IgD-negative memory B cell (primary cell): ENCODE data around the gene GADD45A. TPM values are rescaled to one million over a fixed set of nuclear protein-coding genes. Genes with fewer than 3 reads are reported as not detected.

Source experiments
- H3K27ac Mint-ChIP-seq, 3 donors: one replicate each; pipeline ENCODE4 v1.8.0; 2020 to 2022; ENCODE audit warnings: mild to moderate bottlenecking in 3 of 3, mixed read lengths in 3 of 3, moderate library complexity in 1 of 3
- H3K27me3 Mint-ChIP-seq: one replicate; pipeline ENCODE4 v1.8.0; 2021; ENCODE audit warnings: mixed read lengths
- H3K36me3 Mint-ChIP-seq: one replicate; pipeline ENCODE4 v1.8.0; 2020; ENCODE audit warnings: mild to moderate bottlenecking, mixed read lengths
- H3K4me1 Mint-ChIP-seq, 3 donors: one replicate each; pipeline ENCODE4 v1.8.0; 2020 to 2022; ENCODE audit warnings: mixed read lengths in 3 of 3, mild to moderate bottlenecking in 1 of 3
- H3K4me3 Mint-ChIP-seq, 4 donors: one replicate each; pipeline ENCODE4 v1.8.0; 2020 to 2022; ENCODE audit warnings: mild to moderate bottlenecking in 4 of 4, mixed read lengths in 4 of 4, moderate library complexity in 3 of 4
- H3K9me3 Mint-ChIP-seq, 3 donors: one replicate each; pipeline ENCODE4 v1.8.0; 2020 to 2021; ENCODE audit warnings: mixed read lengths in 3 of 3, mild to moderate bottlenecking in 1 of 3
- polyA plus RNA-seq: library from polyadenylated mRNA; unstranded; fragments of 300-500 nt; fragmentation: Illumina TruSeq; gene quantifications from one replicate; pipeline ENCODE4 v1.2.3, GENCODE V29; 2021

GADD45A gene
- polyA plus RNA-seq: 21.0 TPM

GRCh38 chr1:67685067-67685557, at the start of gene GADD45A:
Gene GADD45A (plus strand): TSS chr1:67685201. CDS start chr1:67685495, 294 bp downstream.
- H3K27ac Mint-ChIP-seq: peak within 1 kb of the TSS; percentile 48 to 97 (median 87)
- peaks cover 4% of the 10 kb centered on the region for H3K36me3 Mint-ChIP-seq
- H3K27me3 Mint-ChIP-seq: no peaks in the 10 kb centered on the region
- peaks cover 23 to 31% (median 26%) of the 10 kb centered on the region in 3 donors for H3K4me1 Mint-ChIP-seq
- no peaks in the 10 kb centered on the region for H3K9me3 Mint-ChIP-seq
- H3K4me3 Mint-ChIP-seq: peak within 1 kb of the TSS; percentile 97 to 99 (median 98)

- peak overlapping the region in 1 of 3 donors; percentile 62 for H3K27ac Mint-ChIP-seq
- H3K4me1 Mint-ChIP-seq: peaks cover 3 to 12% (median 10%) of the 10 kb centered on the region in 3 donors
- H3K27me3 Mint-ChIP-seq: peaks cover 4% of the 10 kb centered on the region
- no peaks in the 10 kb centered on the region for H3K36me3 Mint-ChIP-seq
- H3K9me3 Mint-ChIP-seq: peaks cover 0 to 2% (median 0%) of the 10 kb centered on the region in 3 donors
- no peak overlapping the region for H3K4me3 Mint-ChIP-seq
Measured at GRCh38 chr1:67636146-67636545, 48.9 kb upstream of the GADD45A start.

DNA sequence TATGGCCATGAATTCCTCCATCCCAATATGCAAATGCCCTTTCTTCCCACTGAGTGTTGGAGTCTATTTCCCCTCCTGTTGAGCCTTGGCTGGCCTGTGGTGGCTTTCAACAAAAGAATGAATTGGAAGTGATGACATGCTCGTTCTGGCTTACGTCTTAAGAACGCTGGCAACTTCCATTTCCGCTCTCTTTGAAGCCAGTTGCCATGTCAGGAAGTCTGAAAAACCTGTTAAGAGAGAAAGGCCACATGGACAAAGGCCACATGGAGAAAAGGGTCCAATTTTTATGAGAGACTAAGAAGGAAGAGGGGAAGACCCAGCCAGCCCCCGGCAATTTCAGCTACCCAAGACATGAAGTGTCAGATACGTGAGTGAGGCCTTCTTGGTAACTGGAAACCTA, 45.6 kb upstream of the GADD45A start:
- Mint-ChIP-seq H3K4me3 (no peak overlapping the region), H3K27ac (no peak overlapping the region), H3K36me3 (no peaks in the 10 kb centered on the region), H3K4me1 (peaks cover 3 to 12% (median 10%) of the 10 kb centered on the region in 3 donors), H3K9me3 (peaks cover 0 to 2% (median 0%) of the 10 kb centered on the region in 3 donors), H3K27me3 (peaks cover 4% of the 10 kb centered on the region)

DNA sequence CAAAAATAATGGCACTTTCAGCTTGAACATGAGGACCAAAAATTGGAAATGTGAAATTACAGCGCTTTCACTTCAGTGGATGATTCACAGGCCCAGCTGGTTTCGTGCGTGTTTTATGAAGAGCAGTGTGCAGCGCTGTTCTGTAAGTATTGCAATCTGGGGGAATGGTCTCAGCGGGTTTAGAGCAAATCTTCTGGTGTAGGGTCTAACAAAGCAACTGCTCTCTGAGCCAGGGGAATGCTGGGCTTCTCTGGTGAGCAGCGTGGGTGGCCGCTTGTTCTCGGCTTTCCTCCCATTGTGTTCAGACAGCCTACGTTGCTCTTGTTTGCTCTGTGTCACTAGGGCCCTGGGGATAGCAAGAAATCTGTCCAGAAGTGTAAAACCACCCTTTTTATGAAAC, 42.4 kb upstream of the GADD45A start:
- H3K4me1 Mint-ChIP-seq: no peaks in the 10 kb centered on the region
- H3K9me3 Mint-ChIP-seq: peaks cover 0 to 2% (median 0%) of the 10 kb centered on the region in 3 donors
- peak overlapping the region in 1 of 4 donors; percentile 56 for H3K4me3 Mint-ChIP-seq
- no peak overlapping the region for H3K27ac Mint-ChIP-seq
- no peaks in the 10 kb centered on the region for H3K36me3 Mint-ChIP-seq
- H3K27me3 Mint-ChIP-seq: peaks cover 1% of the 10 kb centered on the region

DNA sequence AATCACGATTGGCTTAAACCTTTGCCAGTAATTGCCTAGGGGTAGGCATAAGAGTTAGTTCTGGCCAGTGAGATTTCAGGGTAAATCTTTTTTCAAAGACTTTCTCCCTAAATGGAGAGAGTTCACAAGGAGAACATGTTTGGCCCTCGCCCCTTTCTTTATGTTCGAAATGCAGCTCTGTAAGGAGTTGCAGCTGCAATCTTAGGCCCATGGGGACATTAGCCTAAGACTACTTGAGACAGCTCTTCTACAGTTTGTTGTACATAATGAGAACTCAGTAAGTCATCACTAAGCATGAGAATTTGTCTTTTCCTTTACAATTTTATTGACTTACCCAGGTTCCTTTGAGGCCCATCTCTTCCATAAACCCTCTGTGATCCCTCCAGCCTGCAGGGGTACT, 40.4 kb upstream of the GADD45A start:
- Mint-ChIP-seq H3K36me3 (no peaks in the 10 kb centered on the region), H3K4me3 (no peak overlapping the region), H3K27me3 (no peaks in the 10 kb centered on the region), H3K27ac (no peak overlapping the region), H3K4me1 (no peaks in the 10 kb centered on the region), H3K9me3 (peaks cover 0 to 2% (median 0%) of the 10 kb centered on the region in 3 donors)

GRCh38 chr1:67645495-67646144, 39.4 kb upstream of the GADD45A start:
- Mint-ChIP-seq H3K27ac (no peak overlapping the region), H3K4me3 (no peak overlapping the region), H3K4me1 (no peaks in the 10 kb centered on the region), H3K36me3 (no peaks in the 10 kb centered on the region), H3K9me3 (no peaks in the 10 kb centered on the region), H3K27me3 (no peaks in the 10 kb centered on the region)

DNA sequence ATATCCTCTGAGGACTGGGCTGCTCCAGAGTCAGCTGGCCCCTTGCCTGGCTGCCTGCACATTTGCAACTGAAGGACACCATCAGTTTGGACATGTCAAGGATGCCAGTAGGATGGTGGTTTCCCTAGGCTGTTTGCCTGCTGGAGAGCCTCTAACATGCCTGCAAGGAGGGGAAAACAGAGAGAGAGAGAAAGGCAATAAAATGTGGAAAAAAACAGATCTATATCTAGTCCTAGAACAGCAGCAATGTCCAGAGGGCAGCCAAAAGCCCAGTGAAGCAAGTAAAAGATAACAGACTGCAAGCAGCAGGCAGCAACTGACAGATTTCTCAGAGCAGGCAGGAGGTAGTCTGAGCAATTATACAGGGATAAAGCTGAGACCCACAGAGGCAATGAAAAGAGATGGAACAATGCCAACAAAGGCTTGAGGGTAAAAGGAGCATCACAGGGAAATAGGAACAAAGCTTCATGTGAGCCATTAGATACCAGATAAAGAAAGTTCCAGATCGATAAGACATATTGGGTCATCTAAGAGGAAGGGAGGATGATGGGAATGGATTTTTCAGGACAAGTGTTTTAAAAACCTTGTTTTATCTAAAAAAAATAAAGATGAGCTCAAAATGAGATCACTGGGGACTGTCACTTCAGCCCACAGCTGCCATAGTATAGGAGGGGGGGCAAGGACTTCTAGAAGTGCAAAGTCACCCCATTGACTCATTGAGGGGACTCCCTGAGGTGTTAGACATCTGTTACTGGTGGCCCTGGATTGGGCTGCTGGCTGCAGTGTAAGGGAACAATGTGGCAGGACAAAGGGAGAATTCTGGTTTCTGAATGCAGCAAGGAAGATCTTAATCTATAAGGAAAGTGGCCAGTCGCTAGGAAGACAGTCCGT, 38.6 kb upstream of the GADD45A start:
- H3K27ac Mint-ChIP-seq: no peak overlapping the region
- H3K27me3 Mint-ChIP-seq: no peaks in the 10 kb centered on the region
- no peak overlapping the region for H3K4me3 Mint-ChIP-seq
- H3K36me3 Mint-ChIP-seq: no peaks in the 10 kb centered on the region
- no peaks in the 10 kb centered on the region for H3K9me3 Mint-ChIP-seq
- no peaks in the 10 kb centered on the region for H3K4me1 Mint-ChIP-seq

GRCh38 chr1:67647036-67647798, 37.8 kb upstream of the GADD45A start:
- Mint-ChIP-seq H3K9me3 (no peaks in the 10 kb centered on the region), H3K27ac (no peak overlapping the region), H3K36me3 (no peaks in the 10 kb centered on the region), H3K27me3 (no peaks in the 10 kb centered on the region), H3K4me3 (no peak overlapping the region), H3K4me1 (no peaks in the 10 kb centered on the region)

GRCh38 chr1:67647814-67648358, 37.1 kb upstream of the GADD45A start:
- no peaks in the 10 kb centered on the region for H3K27me3 Mint-ChIP-seq
- no peaks in the 10 kb centered on the region for H3K9me3 Mint-ChIP-seq
- H3K4me1 Mint-ChIP-seq: no peaks in the 10 kb centered on the region
- H3K27ac Mint-ChIP-seq: no peak overlapping the region
- H3K4me3 Mint-ChIP-seq: no peak overlapping the region
- no peaks in the 10 kb centered on the region for H3K36me3 Mint-ChIP-seq

GRCh38 chr1:67648582-67649326, 36.2 kb upstream of the GADD45A start:
- H3K4me1 Mint-ChIP-seq: no peaks in the 10 kb centered on the region
- no peaks in the 10 kb centered on the region for H3K36me3 Mint-ChIP-seq
- no peaks in the 10 kb centered on the region for H3K27me3 Mint-ChIP-seq
- H3K4me3 Mint-ChIP-seq: no peak overlapping the region
- H3K27ac Mint-ChIP-seq: no peak overlapping the region
- H3K9me3 Mint-ChIP-seq: no peaks in the 10 kb centered on the region

- no peaks in the 10 kb centered on the region for H3K9me3 Mint-ChIP-seq
- H3K36me3 Mint-ChIP-seq: no peaks in the 10 kb centered on the region
- H3K4me3 Mint-ChIP-seq: no peak overlapping the region
- no peaks in the 10 kb centered on the region for H3K27me3 Mint-ChIP-seq
- H3K4me1 Mint-ChIP-seq: no peaks in the 10 kb centered on the region
- H3K27ac Mint-ChIP-seq: no peak overlapping the region
Measured at GRCh38 chr1:67650061-67650460, 34.9 kb upstream of the GADD45A start.

DNA sequence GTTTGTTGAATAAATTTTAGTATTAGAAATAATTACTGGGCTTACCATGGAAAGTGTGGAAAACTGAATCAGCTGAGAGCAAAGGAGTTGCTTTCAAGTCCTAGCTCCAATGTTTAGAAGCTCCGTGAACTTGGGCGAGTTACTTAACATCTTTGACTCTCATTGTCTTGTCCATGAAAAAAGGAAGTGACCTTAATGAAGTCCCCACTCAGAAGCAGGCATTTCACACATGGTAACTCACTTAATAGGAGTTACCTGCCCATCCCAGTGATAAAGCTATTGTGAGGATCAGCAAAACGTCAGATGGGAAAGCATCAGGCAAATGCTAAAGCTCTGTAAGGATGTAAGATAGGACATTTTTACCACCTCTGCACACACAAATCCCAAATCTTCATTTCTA, 34.0 kb upstream of the GADD45A start:
- H3K9me3 Mint-ChIP-seq: no peaks in the 10 kb centered on the region
- H3K4me3 Mint-ChIP-seq: no peak overlapping the region
- H3K27ac Mint-ChIP-seq: no peak overlapping the region
- no peaks in the 10 kb centered on the region for H3K36me3 Mint-ChIP-seq
- no peaks in the 10 kb centered on the region for H3K4me1 Mint-ChIP-seq
- no peaks in the 10 kb centered on the region for H3K27me3 Mint-ChIP-seq

DNA sequence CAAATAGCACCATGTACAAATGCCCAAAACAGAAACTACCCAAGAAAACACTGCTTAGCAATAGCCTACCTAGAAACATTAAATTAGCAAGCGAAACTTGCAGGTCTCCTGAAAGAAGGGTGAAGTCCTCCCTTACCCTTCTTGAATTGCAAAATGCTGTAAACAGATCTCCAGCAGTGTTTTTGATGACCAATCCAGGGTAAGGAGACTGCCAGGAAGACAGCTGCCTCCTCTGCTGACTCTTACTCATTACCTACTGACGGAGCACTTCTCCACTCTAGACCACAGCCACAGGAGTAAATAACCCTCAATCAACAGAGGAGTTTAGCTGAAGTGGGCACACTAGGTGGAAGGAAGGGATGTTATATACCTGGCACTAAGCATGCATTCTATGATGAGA, 32.2 kb upstream of the GADD45A start:
- Mint-ChIP-seq H3K9me3 (no peaks in the 10 kb centered on the region), H3K4me3 (no peak overlapping the region), H3K27ac (no peak overlapping the region), H3K27me3 (no peaks in the 10 kb centered on the region), H3K36me3 (no peaks in the 10 kb centered on the region), H3K4me1 (no peaks in the 10 kb centered on the region)

GRCh38 chr1:67653304-67653703, 31.7 kb upstream of the GADD45A start:
- no peak overlapping the region for H3K27ac Mint-ChIP-seq

More at GRCh38 chr1:67653304-67653703, 31.7 kb upstream of the GADD45A start:
- Mint-ChIP-seq H3K36me3 (no peaks in the 10 kb centered on the region), H3K9me3 (no peaks in the 10 kb centered on the region), H3K4me3 (no peak overlapping the region), H3K27me3 (peaks cover 1% of the 10 kb centered on the region), H3K4me1 (no peaks in the 10 kb centered on the region)
